CD4-positive, alpha-beta T cell treated with Interferon gamma for 1 hour (primary cell): ENCODE measurements around the gene KRT71.

Experiments used
- DNase-seq: peaks from one replicate; pipeline ENCODE4 v3.0.0-alpha.2; 2020

KRT71 gene

GRCh38 chr12:52573743-52574142, 20.8 kb upstream of the KRT71 start, which contains the start of gene KRT74:
KRT74 (minus strand) TSS chr12:52573843; CDS start chr12:52573777, 66 bp downstream.
- no peak for DNase-seq

GRCh38 chr12:52573306-52573705, 20.4 kb upstream of the KRT71 start:
- DNase-seq: no peak

- no peak for DNase-seq
Observed at GRCh38 chr12:52570511-52570910, 17.6 kb upstream of the KRT71 start.

- no peak for DNase-seq
Observed at GRCh38 chr12:52568111-52568510, 15.2 kb upstream of the KRT71 start.

- peak; percentile 78 for DNase-seq
Observed at GRCh38 chr12:52566847-52567291, 13.9 kb upstream of the KRT71 start.

GRCh38 chr12:52564582-52564981, 11.6 kb upstream of the KRT71 start:
- DNase-seq: no peak

GRCh38 chr12:52561880-52562449, 9.0 kb upstream of the KRT71 start:
- no peak for DNase-seq

GRCh38 chr12:52559979-52560378, 7.0 kb upstream of the KRT71 start:
- no peak for DNase-seq

- no peak for DNase-seq
Observed at GRCh38 chr12:52558781-52559445, 6.0 kb upstream of the KRT71 start.

- no peak for DNase-seq
Observed at GRCh38 chr12:52557476-52557875, 4.5 kb upstream of the KRT71 start.

GRCh38 chr12:52555577-52555976, 2.6 kb upstream of the KRT71 start:
- DNase-seq: no peak

GRCh38 chr12:52552055-52552454, 890 bp downstream of the KRT71 start:
- no peak for DNase-seq

GRCh38 chr12:52551216-52551865, 1.6 kb downstream of the KRT71 start:
- DNase-seq: no peak

- DNase-seq: no peak
Observed at GRCh38 chr12:52546126-52546525, 6.8 kb downstream of the KRT71 start.

- no peak for DNase-seq
Observed at GRCh38 chr12:52543985-52544883, 8.7 kb downstream of the KRT71 start.

GRCh38 chr12:52542785-52543318, 10.1 kb downstream of the KRT71 start:
- DNase-seq: no peak

- no peak for DNase-seq
Observed at GRCh38 chr12:52542157-52542556, 10.8 kb downstream of the KRT71 start.

- DNase-seq: no peak
Observed at GRCh38 chr12:52541709-52542108, 11.2 kb downstream of the KRT71 start.

GRCh38 chr12:52540531-52540930, 12.4 kb downstream of the KRT71 start:
- DNase-seq: no peak

GRCh38 chr12:52539821-52540173, 13.1 kb downstream of the KRT71 start:
- no peak for DNase-seq

GRCh38 chr12:52539083-52539820, 13.7 kb downstream of the KRT71 start:
- DNase-seq: no peak

- no peak for DNase-seq
Observed at GRCh38 chr12:52537101-52537500, 15.8 kb downstream of the KRT71 start.
